Measurements from ENCODE around the gene TMEM176B. TPM values are rescaled to one million over a fixed set of nuclear protein-coding genes. Genes with fewer than 3 reads are reported as not detected.

Gene TMEM176B
- total RNA-seq, 3 donors from 2014 or later (not counting 1 experiment from before 2014, with no cell fraction given), result 4.0 TPM; not detected in 2

- Mint-ChIP-seq H3K27ac (no peak overlapping the region), H3K9me3 (peaks cover 0 to 3% of the 10 kb centered on the region in 2 donors), H3K27me3 (ENCODE audit: low read depth in 2 of 2) (peaks cover 51 to 65% of the 10 kb centered on the region in 2 donors), H3K4me3 (no peak overlapping the region), H3K4me1 (peaks cover 9 to 12% of the 10 kb centered on the region in 2 donors), H3K36me3 (peaks cover 12% of the 10 kb centered on the region)
- H3K27me3 ChIP-seq (ENCODE audit: control insufficient read depth, insufficient read depth, low read length), result peaks cover 16% of the 10 kb centered on the region
- ATAC-seq (no peak), DNase-seq (no peak)
- intact Hi-C loops (cut with micrococcal nuclease), result no loop called here
- H3K9me3 ChIP-seq (ENCODE audit: control insufficient read depth, insufficient read depth, low read length), result peaks cover 12% of the 10 kb centered on the region
- peaks cover 4% of the 10 kb centered on the region for H3K4me1 ChIP-seq (ENCODE audit: control insufficient read depth, insufficient read depth, low read length)
- H3K36me3 ChIP-seq (ENCODE audit: control insufficient read depth, insufficient read depth, low read length), result no peaks in the 10 kb centered on the region
- no peak overlapping the region for H3K27ac ChIP-seq (ENCODE audit: low read length)
- no peak overlapping the region for H3K4me3 ChIP-seq (ENCODE audit: low read length)
- TF ChIP-seq CTCF (IDR thresholded peaks at IDR 0.05), result no peak
Measured at GRCh38 chr7:150805864-150806263, 5.7 kb upstream of the TMEM176B start.

GRCh38 chr7:150804802-150805201, 4.6 kb upstream of the TMEM176B start:
- no peak overlapping the region for H3K27ac Mint-ChIP-seq
- Histone ChIP-seq H3K27me3 (ENCODE audit: control insufficient read depth, insufficient read depth, low read length) (peaks cover 19% of the 10 kb centered on the region), H3K36me3 (ENCODE audit: control insufficient read depth, insufficient read depth, low read length) (no peaks in the 10 kb centered on the region), H3K4me1 (ENCODE audit: control insufficient read depth, insufficient read depth, low read length) (peaks cover 13% of the 10 kb centered on the region), H3K4me3 (ENCODE audit: low read length) (no peak overlapping the region), H3K27ac (ENCODE audit: low read length) (no peak overlapping the region), H3K9me3 (ENCODE audit: control insufficient read depth, insufficient read depth, low read length) (peaks cover 12% of the 10 kb centered on the region)
- no peak for TF ChIP-seq CTCF (IDR thresholded peaks at IDR 0.05)
- peaks cover 9 to 14% of the 10 kb centered on the region in 2 donors for H3K4me1 Mint-ChIP-seq
- ATAC-seq, result no peak
- intact Hi-C loops (cut with micrococcal nuclease), result no loop called here
- WGBS (ENCODE audit: insufficient coverage), result 91% methylated on average over 4 of the region's 5 CpGs
- H3K4me3 Mint-ChIP-seq, result no peak overlapping the region
- peaks cover 45 to 55% of the 10 kb centered on the region in 2 donors for H3K27me3 Mint-ChIP-seq (ENCODE audit: low read depth in 2 of 2)
- H3K36me3 Mint-ChIP-seq, result peaks cover 12% of the 10 kb centered on the region
- no peak for DNase-seq
- peaks cover 0 to 3% of the 10 kb centered on the region in 2 donors for H3K9me3 Mint-ChIP-seq

GRCh38 chr7:150803161-150803860, 3.1 kb upstream of the TMEM176B start:
- ATAC-seq (no peak), DNase-seq (no peak)
- peaks cover 0 to 3% of the 10 kb centered on the region in 2 donors for H3K9me3 Mint-ChIP-seq
- 88% methylated on average over 10 of the region's 10 CpGs for WGBS (ENCODE audit: insufficient coverage)
- no peak overlapping the region for H3K27ac Mint-ChIP-seq
- H3K27ac ChIP-seq (ENCODE audit: low read length), result no peak overlapping the region
- H3K27me3 Mint-ChIP-seq (ENCODE audit: low read depth in 2 of 2), result peaks cover 47 to 55% of the 10 kb centered on the region in 2 donors
- no peak for TF ChIP-seq CTCF (IDR thresholded peaks at IDR 0.05)
- no peaks in the 10 kb centered on the region for H3K36me3 ChIP-seq (ENCODE audit: control insufficient read depth, insufficient read depth, low read length)
- intact Hi-C loops (cut with micrococcal nuclease), result no loop called here
- H3K9me3 ChIP-seq (ENCODE audit: control insufficient read depth, insufficient read depth, low read length), result peaks cover 12% of the 10 kb centered on the region
- H3K4me1 ChIP-seq (ENCODE audit: control insufficient read depth, insufficient read depth, low read length), result peaks cover 15% of the 10 kb centered on the region
- peaks cover 23% of the 10 kb centered on the region for H3K27me3 ChIP-seq (ENCODE audit: control insufficient read depth, insufficient read depth, low read length)
- H3K4me1 Mint-ChIP-seq, result peaks cover 9 to 14% of the 10 kb centered on the region in 2 donors
- H3K36me3 Mint-ChIP-seq, result peaks cover 12% of the 10 kb centered on the region
- H3K4me3 ChIP-seq (ENCODE audit: low read length), result no peak overlapping the region
- H3K4me3 Mint-ChIP-seq, result no peak overlapping the region
